Fibroblast of mammary gland (primary cell): ENCODE measurements around the gene ATP11A.

Source experiments
- DNase-seq: peaks from one replicate; pipeline ENCODE4 v3.0.0-alpha.2; 2010; ENCODE audit warnings: low read depth
- H3K4me3 ChIP-seq: 2 replicates; pipeline ENCODE4 v1.5.1; 2011; ENCODE audit warnings: low read depth, mild to moderate bottlenecking, low read length, moderate library complexity; ENCODE audit not compliant: control insufficient read depth
- TF ChIP-seq, protein P1 (sequence below): conservative IDR thresholded peaks from 2 replicates; pipeline ENCODE4 v1.5.1; 2011; ENCODE audit warnings: low read depth, low read length, inconsistent platforms; ENCODE audit not compliant: control insufficient read depth, insufficient read depth

ATP11A gene

DNA sequence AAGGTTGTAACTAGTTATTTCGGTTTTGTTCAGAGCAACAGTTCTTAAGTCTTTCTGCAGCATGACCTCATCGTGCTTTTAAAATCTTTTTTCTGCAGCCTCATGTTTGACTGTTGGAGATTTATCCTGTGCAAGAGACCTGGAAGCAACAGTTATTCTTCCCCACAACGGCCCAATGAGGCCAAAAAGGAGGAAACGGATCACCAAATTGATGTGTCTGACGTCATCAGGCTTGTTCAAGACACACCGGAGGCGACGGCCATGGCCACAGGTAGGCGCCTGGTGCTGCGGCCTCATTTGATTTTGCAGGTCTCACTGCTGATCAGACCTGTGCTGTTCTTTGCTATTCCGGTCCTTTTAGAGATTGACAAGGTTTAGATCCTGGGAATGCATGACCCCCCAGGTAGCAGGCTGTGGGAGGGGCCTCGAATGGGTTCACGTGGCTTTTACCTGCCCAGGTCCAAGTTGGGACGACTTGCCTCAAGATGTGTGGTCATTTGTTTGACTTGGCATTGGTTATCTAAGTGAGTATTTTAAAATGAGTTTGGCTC, 212.3 kb downstream of the ATP11A start:
- no peak for DNase-seq
- TF ChIP-seq, protein P1, sequence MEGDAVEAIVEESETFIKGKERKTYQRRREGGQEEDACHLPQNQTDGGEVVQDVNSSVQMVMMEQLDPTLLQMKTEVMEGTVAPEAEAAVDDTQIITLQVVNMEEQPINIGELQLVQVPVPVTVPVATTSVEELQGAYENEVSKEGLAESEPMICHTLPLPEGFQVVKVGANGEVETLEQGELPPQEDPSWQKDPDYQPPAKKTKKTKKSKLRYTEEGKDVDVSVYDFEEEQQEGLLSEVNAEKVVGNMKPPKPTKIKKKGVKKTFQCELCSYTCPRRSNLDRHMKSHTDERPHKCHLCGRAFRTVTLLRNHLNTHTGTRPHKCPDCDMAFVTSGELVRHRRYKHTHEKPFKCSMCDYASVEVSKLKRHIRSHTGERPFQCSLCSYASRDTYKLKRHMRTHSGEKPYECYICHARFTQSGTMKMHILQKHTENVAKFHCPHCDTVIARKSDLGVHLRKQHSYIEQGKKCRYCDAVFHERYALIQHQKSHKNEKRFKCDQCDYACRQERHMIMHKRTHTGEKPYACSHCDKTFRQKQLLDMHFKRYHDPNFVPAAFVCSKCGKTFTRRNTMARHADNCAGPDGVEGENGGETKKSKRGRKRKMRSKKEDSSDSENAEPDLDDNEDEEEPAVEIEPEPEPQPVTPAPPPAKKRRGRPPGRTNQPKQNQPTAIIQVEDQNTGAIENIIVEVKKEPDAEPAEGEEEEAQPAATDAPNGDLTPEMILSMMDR, result no peak
- H3K4me3 ChIP-seq, result no peak overlapping the region

DNA sequence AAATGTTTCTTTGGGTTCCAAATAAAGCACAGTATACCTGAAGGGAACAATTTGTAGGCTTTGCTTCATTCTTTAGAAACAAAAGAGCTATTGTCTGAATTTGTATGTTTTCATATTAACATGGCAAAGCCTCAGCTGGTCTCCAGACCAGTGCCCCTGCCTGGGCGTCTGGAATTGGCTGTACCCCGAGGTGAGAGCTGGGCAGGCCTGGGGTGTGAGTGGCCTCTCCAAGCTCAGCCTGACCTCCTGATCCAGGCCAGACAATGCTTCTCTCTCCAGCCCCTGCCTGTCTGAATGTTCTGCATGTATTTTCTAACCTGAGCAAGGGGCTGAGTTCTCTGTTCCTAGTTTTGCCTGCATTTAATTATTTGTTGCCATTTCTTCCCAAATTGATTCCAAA, 212.8 kb downstream of the ATP11A start:
- TF ChIP-seq, protein P1, result no peak
- DNase-seq, result no peak
- no peak overlapping the region for H3K4me3 ChIP-seq

DNA sequence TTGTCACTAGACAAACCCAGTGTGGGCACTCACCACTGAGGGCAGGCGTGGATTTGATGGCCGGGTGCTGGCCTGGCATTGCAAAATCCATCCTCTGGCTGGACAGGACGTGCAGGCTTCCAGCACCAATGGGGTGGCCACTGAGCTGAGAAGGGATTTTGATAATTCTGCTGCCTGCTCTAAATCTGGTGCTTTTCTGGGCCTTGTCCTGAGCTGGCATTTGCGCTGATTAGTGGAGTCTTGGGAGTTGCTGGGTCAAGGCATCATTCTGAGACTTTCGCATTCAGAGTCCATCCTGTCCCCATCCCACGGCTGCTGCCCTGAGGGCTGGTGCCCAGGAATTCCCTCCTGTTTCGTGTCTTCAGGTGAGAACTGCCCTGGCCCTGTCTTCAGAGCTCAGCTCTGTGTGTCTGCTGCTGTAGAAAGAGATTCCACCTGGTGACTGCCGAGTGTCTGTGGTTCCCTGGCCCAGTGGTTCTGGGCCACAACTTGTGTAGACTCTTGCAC, 213.3 kb downstream of the ATP11A start:
- TF ChIP-seq, protein P1, result no peak
- H3K4me3 ChIP-seq, result no peak overlapping the region
- DNase-seq, result no peak

DNA sequence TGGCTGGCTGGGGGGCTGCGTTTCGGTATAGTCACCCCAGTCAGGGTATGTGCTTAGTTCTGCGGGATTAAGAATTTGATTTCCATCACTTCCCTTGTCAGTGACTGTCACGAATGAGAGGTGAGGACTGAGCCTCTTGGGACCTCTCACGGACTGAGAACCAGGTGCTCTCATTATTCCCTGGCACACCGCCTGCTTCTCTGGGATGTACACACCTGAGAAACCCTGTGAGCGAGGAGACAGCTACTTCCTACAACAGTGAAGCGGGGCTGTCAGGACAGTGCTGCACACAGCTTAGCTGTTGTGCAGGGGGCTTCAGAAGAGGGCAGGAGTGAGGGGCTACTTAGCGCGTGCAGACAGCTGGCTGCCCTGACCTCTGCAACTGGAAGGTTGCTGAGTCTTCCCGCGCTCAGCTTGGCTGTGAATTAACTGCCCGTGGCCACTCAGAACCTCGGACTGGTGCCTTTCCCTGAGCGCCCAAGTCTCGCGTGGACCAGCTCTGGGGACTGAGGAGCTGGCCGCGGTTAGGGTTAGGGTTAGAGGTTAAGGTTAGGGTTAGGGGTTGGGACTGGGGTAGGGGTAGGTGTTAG, 213.9 kb downstream of the ATP11A start:
- TF ChIP-seq, protein P1, result no peak
- no peak overlapping the region for H3K4me3 ChIP-seq
- no peak for DNase-seq

DNA sequence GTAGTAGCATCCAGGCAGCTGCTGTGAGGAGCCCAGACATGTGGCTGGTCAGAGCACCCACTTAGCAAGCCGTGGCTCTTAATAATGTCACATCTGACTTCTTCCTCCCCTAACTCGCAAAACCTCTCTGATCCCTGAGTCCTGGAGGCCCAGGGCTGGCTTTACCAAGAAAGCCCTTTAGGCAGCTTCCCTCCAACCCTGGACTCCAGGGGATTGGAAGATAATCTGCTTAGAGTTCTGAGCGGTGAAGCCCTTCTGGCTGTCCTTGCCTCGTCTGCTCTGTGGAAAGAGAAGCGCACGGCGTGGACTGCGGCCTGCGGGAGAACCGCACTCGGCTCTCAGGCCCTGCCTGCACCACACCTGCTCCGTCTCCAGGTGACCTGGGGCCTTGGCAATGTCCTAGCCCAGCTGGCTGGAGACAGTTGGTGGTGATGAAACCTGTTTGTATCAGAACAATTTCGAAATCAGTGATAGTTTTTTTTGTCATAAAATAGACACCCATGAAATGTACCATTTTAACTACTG, 214.7 kb downstream of the ATP11A start:
- DNase-seq, result no peak
- H3K4me3 ChIP-seq, result no peak overlapping the region
- TF ChIP-seq, protein P1, result no peak

DNA sequence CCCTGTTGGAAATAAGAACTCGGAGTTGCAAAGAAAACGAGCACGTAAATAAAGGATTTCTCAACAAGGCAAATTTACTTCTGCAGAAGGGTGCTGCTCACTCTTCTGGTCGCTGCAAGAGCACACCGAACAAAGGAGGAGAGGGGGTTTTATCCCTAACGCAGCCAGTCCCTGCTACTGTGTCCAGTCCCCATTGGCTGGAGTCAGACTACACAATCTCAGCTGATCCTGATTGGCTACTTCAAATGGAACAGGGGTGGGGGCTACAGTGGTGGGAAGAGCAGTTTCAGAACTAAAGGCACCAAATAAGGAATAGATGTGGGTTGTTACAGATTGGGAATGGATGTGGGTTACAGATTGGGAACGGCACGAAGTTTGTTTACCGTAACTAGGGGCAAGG, 215.2 kb downstream of the ATP11A start:
- no peak overlapping the region for H3K4me3 ChIP-seq
- TF ChIP-seq, protein P1, result no peak
- no peak for DNase-seq
